GM21360 (cell line): Measurements from ENCODE around the gene MYLK2.

Experiments used
- ATAC-seq: cut with Tn5 transposase; IDR thresholded peaks from one replicate; pipeline ENCODE4 v1.9.1; 2021; ENCODE audit warnings: mild to moderate bottlenecking, moderate library complexity; ENCODE audit not compliant: unreplicated experiment

The MYLK2 gene

GRCh38 chr20:31835554-31835953 lies 16.4 kb downstream of the MYLK2 start:
- ATAC-seq, result no peak

GRCh38 chr20:31835977-31836852 lies 17.1 kb downstream of the MYLK2 start:
- peak; percentile 59 for ATAC-seq

- ATAC-seq, result no peak
Measured at GRCh38 chr20:31836853-31837608, 17.9 kb downstream of the MYLK2 start.

- ATAC-seq, result no peak
Measured at GRCh38 chr20:31837896-31838397, 18.8 kb downstream of the MYLK2 start.

- no peak for ATAC-seq
Measured at GRCh38 chr20:31838646-31839292, 19.6 kb downstream of the MYLK2 start.

- ATAC-seq, result no peak
Measured at GRCh38 chr20:31839782-31840487, 20.8 kb downstream of the MYLK2 start.

GRCh38 chr20:31840906-31841816 lies 22.0 kb downstream of the MYLK2 start:
- ATAC-seq, result no peak

GRCh38 chr20:31841928-31842327 lies 22.8 kb downstream of the MYLK2 start:
- no peak for ATAC-seq

GRCh38 chr20:31842471-31843157 lies 23.5 kb downstream of the MYLK2 start:
- no peak for ATAC-seq

GRCh38 chr20:31843288-31843687 lies 24.1 kb downstream of the MYLK2 start:
- no peak for ATAC-seq

- ATAC-seq, result no peak
Measured at GRCh38 chr20:31843881-31844280, 24.7 kb downstream of the MYLK2 start.

- ATAC-seq, result no peak
Measured at GRCh38 chr20:31844737-31845299, 25.7 kb downstream of the MYLK2 start.

- no peak for ATAC-seq
Measured at GRCh38 chr20:31845300-31845863, 26.2 kb downstream of the MYLK2 start, which contains the start of gene FOXS1. Gene FOXS1 (minus strand): TSS chr20:31845604. CDS start chr20:31845542, 62 bp downstream.

- no peak for ATAC-seq
Measured at GRCh38 chr20:31846793-31847138, 27.6 kb downstream of the MYLK2 start.

- no peak for ATAC-seq
Measured at GRCh38 chr20:31848088-31848999, 29.2 kb downstream of the MYLK2 start.

- ATAC-seq, result no peak
Measured at GRCh38 chr20:31849306-31849930, 30.3 kb downstream of the MYLK2 start.
